ENCODE results near the gene KCNJ15.

KCNJ15 gene

GRCh38 chr21:38268864-38269575, 12.2 kb downstream of the KCNJ15 start:
- DNase-seq: no peak

GRCh38 chr21:38269576-38269936, 12.8 kb downstream of the KCNJ15 start:
- no peak for DNase-seq

GRCh38 chr21:38272215-38272614, 15.4 kb downstream of the KCNJ15 start:
- DNase-seq: no peak

GRCh38 chr21:38273745-38274542, 17.2 kb downstream of the KCNJ15 start:
- DNase-seq: no peak

GRCh38 chr21:38277501-38278131, 20.8 kb downstream of the KCNJ15 start:
- DNase-seq: no peak

GRCh38 chr21:38280454-38280853, 23.7 kb downstream of the KCNJ15 start:
- no peak for DNase-seq

GRCh38 chr21:38280867-38281266, 24.1 kb downstream of the KCNJ15 start:
- DNase-seq: no peak

GRCh38 chr21:38282921-38283320, 26.1 kb downstream of the KCNJ15 start:
- DNase-seq: no peak

- no peak for DNase-seq
Observed at GRCh38 chr21:38284216-38284615, 27.4 kb downstream of the KCNJ15 start.

GRCh38 chr21:38286739-38287471, 30.1 kb downstream of the KCNJ15 start:
- DNase-seq: no peak

GRCh38 chr21:38287476-38287875, 30.7 kb downstream of the KCNJ15 start:
- no peak for DNase-seq

GRCh38 chr21:38289705-38290485, 33.1 kb downstream of the KCNJ15 start:
- DNase-seq: no peak

GRCh38 chr21:38290809-38291208, 34.0 kb downstream of the KCNJ15 start:
- no peak for DNase-seq

- no peak for DNase-seq
Observed at GRCh38 chr21:38291874-38292273, 35.1 kb downstream of the KCNJ15 start.

- no peak for DNase-seq
Observed at GRCh38 chr21:38293113-38293512, 36.3 kb downstream of the KCNJ15 start.

GRCh38 chr21:38293765-38294164, 37.0 kb downstream of the KCNJ15 start:
- no peak for DNase-seq

- DNase-seq: no peak
Observed at GRCh38 chr21:38294609-38295008, 37.8 kb downstream of the KCNJ15 start.

GRCh38 chr21:38295997-38296764, 39.4 kb downstream of the KCNJ15 start:
- DNase-seq: no peak

GRCh38 chr21:38297194-38297631, 40.4 kb downstream of the KCNJ15 start:
- no peak for DNase-seq

GRCh38 chr21:38297871-38298270, 41.1 kb downstream of the KCNJ15 start:
- no peak for DNase-seq

- no peak for DNase-seq
Observed at GRCh38 chr21:38298832-38299231, 42.0 kb downstream of the KCNJ15 start.

GRCh38 chr21:38299671-38300070, 42.9 kb downstream of the KCNJ15 start:
- no peak for DNase-seq
